Fibroblast of lung (primary cell): ENCODE measurements around the gene RFTN2. TPM values are rescaled to one million over a fixed set of nuclear protein-coding genes. Genes with fewer than 3 reads are reported as not detected.

Experiments used
- DNase-seq, 2 donors: peaks; one replicate each; pipeline versions ENCODE4 v3.0.0 to v3.0.0-alpha.2; 2010; ENCODE audit warnings: low read depth in 2 of 2
- H2AFZ ChIP-seq: 2 replicates; pipeline ENCODE4 v1.5.1; 2012; ENCODE audit warnings: low read length, control low read depth, inconsistent platforms
- H3K27ac ChIP-seq: 2 replicates; pipeline ENCODE4 v1.5.1; 2011; ENCODE audit warnings: low read length, control low read depth; ENCODE audit not compliant: insufficient read depth
- H3K27me3 ChIP-seq: 2 replicates; pipeline ENCODE4 v1.5.1; 2011; ENCODE audit warnings: mild to moderate bottlenecking, low read length; ENCODE audit not compliant: control insufficient read depth, insufficient read depth
- H3K36me3 ChIP-seq: 2 replicates; pipeline ENCODE4 v1.5.1; 2011; ENCODE audit warnings: low read length; ENCODE audit not compliant: control insufficient read depth, insufficient read depth
- H3K4me1 ChIP-seq: 2 replicates; pipeline ENCODE4 v1.5.1; 2011; ENCODE audit warnings: low read length; ENCODE audit not compliant: control insufficient read depth, insufficient read depth; ENCODE audit errors: extremely low read depth
- H3K4me2 ChIP-seq: 2 replicates; pipeline ENCODE4 v1.5.1; 2011; ENCODE audit warnings: low read length, control low read depth; ENCODE audit not compliant: insufficient read depth; ENCODE audit errors: extremely low read depth
- H3K4me3 ChIP-seq, 4 experiments: fragments of 200-600 bp in 1 of 4; sonication (generic) in 1 of 4; replicated peaks in 1 of 4; 2 replicates each; pipeline ENCODE4 v1.5.1; 2011 to 2016; ENCODE audit warnings: low read length in 4 of 4, low read depth in 3 of 4, mild to moderate bottlenecking in 3 of 4, control low read depth in 2 of 4, inconsistent platforms in 1 of 4, mixed read lengths in 1 of 4; ENCODE audit not compliant: insufficient read depth in 1 of 4; ENCODE audit errors: control extremely low read depth in 1 of 4
- H3K79me2 ChIP-seq: 2 replicates; pipeline ENCODE4 v1.5.1; 2012; ENCODE audit warnings: mild to moderate bottlenecking, low read length, inconsistent platforms; ENCODE audit not compliant: control insufficient read depth, insufficient read depth
- H3K9ac ChIP-seq: 2 replicates; pipeline ENCODE4 v1.5.1; 2011; ENCODE audit warnings: mild to moderate bottlenecking, low read length, control low read depth; ENCODE audit not compliant: insufficient read depth
- H3K9me3 ChIP-seq: 2 replicates; pipeline ENCODE4 v1.5.1; 2012; ENCODE audit warnings: low read depth, low read length; ENCODE audit not compliant: control insufficient read depth, insufficient read depth
- H4K20me1 ChIP-seq: 2 replicates; pipeline ENCODE4 v1.5.1; 2011; ENCODE audit warnings: low read length; ENCODE audit not compliant: control insufficient read depth, insufficient read depth; ENCODE audit errors: extremely low read depth
- EZH2 ChIP-seq: IDR thresholded peaks from 2 replicates; pipeline ENCODE4 v1.5.1; 2012; ENCODE audit warnings: low read length, control low read depth, mild to moderate bottlenecking; ENCODE audit errors: missing control alignments
- polyA plus RNA-seq, 2 donors: library from polyadenylated mRNA; depleted of rRNA in 1 of 2; stranded (reverse) in 1 of 2; unstranded in 1 of 2; fragments of >200 nt; gene quantifications; 2 replicates each; pipeline ENCODE4 v1.2.1, GENCODE V29; 2011 to 2012; ENCODE audit warnings: missing spikeins in 1 of 2
- total RNA-seq: library from RNA; depleted of rRNA; stranded (reverse); fragments of >200 nt; gene quantifications from 2 replicates; pipeline ENCODE4 v1.2.1, GENCODE V29; 2014
- TF ChIP-seq, protein P1 (sequence below), 2 donors: IDR thresholded peaks in 1 of 2; conservative IDR thresholded peaks in 1 of 2; 1 replicate in 1 of 2; 2 replicates in 1 of 2; pipeline ENCODE4 v1.5.1; 2011 to 2012; ENCODE audit warnings: low read length in 2 of 2, control low read depth in 1 of 2, inconsistent platforms in 1 of 2, low read depth in 1 of 2, mild to moderate bottlenecking in 1 of 2

Gene RFTN2
- total and polyA plus RNA-seq, 2 donors (not counting 1 experiment from before 2014, with no cell fraction given), result 0.95 to 10.2 TPM

DNA sequence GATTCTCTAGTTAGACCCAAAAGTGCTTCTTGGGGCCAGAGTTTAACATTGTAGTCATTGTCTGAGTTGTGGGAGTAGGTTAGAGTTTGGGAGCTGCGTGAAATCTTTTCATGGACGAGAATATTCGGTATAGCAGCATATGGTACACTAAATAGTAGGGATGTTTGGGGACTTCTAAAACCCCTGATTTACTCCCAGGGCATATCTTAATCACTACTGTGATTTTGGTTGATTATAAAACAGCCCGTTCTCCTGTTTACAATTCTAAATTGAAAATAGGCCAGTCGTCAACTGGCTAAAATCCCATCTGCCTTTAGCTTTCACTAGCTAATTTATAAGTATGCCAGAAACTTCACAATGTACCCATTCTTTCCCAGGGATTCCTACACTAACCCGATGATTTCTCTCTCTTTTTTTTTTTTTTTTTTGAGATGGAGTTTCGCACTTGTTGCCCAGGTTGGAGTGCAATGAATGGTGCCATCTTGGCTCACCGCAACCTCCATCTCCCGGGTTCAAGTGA, 115.2 kb downstream of the RFTN2 start:
- Histone ChIP-seq H3K4me2 (no peak overlapping the region), H4K20me1 (no peaks in the 10 kb centered on the region), H3K36me3 (peaks cover 2% of the 10 kb centered on the region)

GRCh38 chr2:197559681-197560080, 115.7 kb downstream of the RFTN2 start:
- H3K4me2 ChIP-seq, result no peak overlapping the region
- TF ChIP-seq, protein P1, sequence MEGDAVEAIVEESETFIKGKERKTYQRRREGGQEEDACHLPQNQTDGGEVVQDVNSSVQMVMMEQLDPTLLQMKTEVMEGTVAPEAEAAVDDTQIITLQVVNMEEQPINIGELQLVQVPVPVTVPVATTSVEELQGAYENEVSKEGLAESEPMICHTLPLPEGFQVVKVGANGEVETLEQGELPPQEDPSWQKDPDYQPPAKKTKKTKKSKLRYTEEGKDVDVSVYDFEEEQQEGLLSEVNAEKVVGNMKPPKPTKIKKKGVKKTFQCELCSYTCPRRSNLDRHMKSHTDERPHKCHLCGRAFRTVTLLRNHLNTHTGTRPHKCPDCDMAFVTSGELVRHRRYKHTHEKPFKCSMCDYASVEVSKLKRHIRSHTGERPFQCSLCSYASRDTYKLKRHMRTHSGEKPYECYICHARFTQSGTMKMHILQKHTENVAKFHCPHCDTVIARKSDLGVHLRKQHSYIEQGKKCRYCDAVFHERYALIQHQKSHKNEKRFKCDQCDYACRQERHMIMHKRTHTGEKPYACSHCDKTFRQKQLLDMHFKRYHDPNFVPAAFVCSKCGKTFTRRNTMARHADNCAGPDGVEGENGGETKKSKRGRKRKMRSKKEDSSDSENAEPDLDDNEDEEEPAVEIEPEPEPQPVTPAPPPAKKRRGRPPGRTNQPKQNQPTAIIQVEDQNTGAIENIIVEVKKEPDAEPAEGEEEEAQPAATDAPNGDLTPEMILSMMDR (conservative IDR thresholded peaks at IDR 0.05 in 1 of 2, IDR thresholded peaks at IDR 0.05 in 1 of 2; ENCODE audit: low read depth in 1 of 2, low read length in 2 of 2), result no peak
- no peak for TF ChIP-seq EZH2
- no peak overlapping the region for H2AFZ ChIP-seq
- no peaks in the 10 kb centered on the region for H3K79me2 ChIP-seq
- H3K36me3 ChIP-seq, result peaks cover 2% of the 10 kb centered on the region
- H3K27ac ChIP-seq, result no peak overlapping the region
- no peaks in the 10 kb centered on the region for H3K4me1 ChIP-seq
- peak in 1 of 2 donors; percentile 54 for DNase-seq
- H3K9ac ChIP-seq, result no peak overlapping the region
- no peaks in the 10 kb centered on the region for H3K9me3 ChIP-seq
- no peak overlapping the region for H3K4me3 ChIP-seq
- no peaks in the 10 kb centered on the region for H4K20me1 ChIP-seq
- H3K27me3 ChIP-seq, result no peaks in the 10 kb centered on the region

More for the DNA sequence above, 115.2 kb downstream of the RFTN2 start:
- Histone ChIP-seq H3K27me3 (no peaks in the 10 kb centered on the region), H3K79me2 (no peaks in the 10 kb centered on the region), H3K4me3 (no peak overlapping the region), H3K9me3 (no peaks in the 10 kb centered on the region), H3K4me1 (no peaks in the 10 kb centered on the region), H3K9ac (no peak overlapping the region), H3K27ac (no peak overlapping the region), H2AFZ (no peak overlapping the region)
- TF ChIP-seq EZH2, result no peak
- TF ChIP-seq, protein P1 (conservative IDR thresholded peaks at IDR 0.05 in 1 of 2, IDR thresholded peaks at IDR 0.05 in 1 of 2; ENCODE audit: low read depth in 1 of 2, low read length in 2 of 2), result no peak
- no peak for DNase-seq

DNA sequence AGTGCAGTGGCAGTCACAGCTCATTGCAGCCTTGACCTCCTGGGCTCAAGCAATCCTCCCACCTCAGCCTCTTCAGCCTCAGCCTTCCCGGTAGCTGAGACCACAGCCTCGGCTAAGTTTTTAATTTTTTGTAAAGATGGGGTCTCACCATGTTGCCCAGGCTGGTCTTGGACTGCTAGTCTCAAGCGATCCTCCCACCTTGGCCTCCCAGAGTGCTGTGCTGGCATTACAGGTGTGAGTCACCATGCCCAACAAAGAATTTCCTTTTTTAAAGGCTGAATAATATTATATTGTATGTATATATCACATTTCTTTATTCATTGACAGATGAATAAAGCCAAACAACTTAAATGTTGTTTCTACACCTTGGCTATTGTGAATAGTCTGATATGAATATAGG, 117.0 kb downstream of the RFTN2 start:
- Histone ChIP-seq H4K20me1 (no peaks in the 10 kb centered on the region), H3K4me2 (no peak overlapping the region), H3K9ac (no peak overlapping the region), H3K9me3 (no peaks in the 10 kb centered on the region), H3K27ac (no peak overlapping the region), H3K4me3 (no peak overlapping the region), H3K27me3 (no peaks in the 10 kb centered on the region), H3K79me2 (no peaks in the 10 kb centered on the region), H3K36me3 (peaks cover 2% of the 10 kb centered on the region), H2AFZ (no peak overlapping the region), H3K4me1 (no peaks in the 10 kb centered on the region)
- DNase-seq, result no peak
- TF ChIP-seq, protein P1 (conservative IDR thresholded peaks at IDR 0.05 in 1 of 2, IDR thresholded peaks at IDR 0.05 in 1 of 2; ENCODE audit: low read depth in 1 of 2, low read length in 2 of 2), result no peak
- TF ChIP-seq EZH2, result no peak
